D341Med (cell line): ENCODE measurements around the gene PEAR1.
"Not testable (repeated sequence)": the region's sequence is repeated elsewhere in the genome, so short reads cannot be mapped to it uniquely, and the experiment has no call there.

Experiments used
- DNase-seq: peaks from one replicate; pipeline ENCODE4 v3.0.0; 2012; ENCODE audit warnings: low spot score

PEAR1 gene

DNA sequence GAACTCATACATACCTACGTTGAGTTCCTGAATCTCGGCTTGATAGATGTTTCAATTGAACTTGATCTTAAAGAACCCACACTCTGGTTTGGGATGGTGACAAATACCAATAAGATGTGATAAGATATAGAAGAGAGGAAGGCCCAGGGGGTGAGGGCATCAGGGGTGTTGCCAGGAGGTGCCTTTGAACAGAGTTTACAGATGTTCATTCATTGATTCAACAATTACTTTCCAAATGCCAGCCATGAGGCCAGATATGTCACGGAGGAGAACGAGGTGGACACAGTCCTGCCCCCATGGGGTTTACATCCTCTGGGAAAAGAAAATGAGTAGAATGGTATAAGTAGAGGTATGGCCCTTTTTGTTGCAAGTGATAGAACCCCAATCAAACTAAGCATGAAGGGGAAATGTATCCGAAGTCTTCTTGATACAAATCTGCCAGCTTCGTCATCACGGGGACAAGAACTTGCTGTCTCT lies 27.6 kb downstream of the PEAR1 start:
- DNase-seq: no peak

DNA sequence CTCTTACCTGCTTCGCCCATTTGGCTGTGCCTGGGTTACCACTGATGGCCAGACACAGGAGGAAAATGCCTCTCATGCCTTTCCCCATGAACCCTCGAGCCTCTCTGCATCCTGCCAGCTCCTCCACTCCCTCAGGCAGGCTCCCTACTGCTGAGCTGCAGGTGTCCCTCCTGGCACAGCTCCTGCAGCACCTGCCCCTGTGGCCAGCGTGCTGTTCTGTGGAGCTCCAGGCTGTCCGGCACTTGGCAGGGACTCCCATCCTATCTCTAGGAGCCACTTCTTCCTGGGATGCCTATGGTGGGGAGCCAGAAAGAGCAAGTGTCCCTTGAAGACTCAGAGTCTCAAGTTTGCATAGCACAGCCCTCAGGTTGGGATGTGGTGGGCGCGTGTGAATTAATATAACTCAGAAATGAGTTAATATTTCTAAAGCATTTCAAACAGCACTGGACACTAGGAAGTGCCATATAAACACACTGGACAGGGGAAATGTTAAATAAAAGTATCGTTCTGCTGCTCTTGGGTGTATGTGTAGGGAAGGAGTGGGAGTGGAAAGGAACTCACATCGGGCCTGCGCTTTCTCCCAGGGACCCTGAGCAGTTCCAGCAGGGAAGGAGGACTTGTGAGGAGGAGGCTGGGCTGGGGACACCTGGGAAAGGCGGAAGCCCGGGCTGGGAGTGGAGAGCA lies 29.6 kb downstream of the PEAR1 start:
- DNase-seq: no peak

DNA sequence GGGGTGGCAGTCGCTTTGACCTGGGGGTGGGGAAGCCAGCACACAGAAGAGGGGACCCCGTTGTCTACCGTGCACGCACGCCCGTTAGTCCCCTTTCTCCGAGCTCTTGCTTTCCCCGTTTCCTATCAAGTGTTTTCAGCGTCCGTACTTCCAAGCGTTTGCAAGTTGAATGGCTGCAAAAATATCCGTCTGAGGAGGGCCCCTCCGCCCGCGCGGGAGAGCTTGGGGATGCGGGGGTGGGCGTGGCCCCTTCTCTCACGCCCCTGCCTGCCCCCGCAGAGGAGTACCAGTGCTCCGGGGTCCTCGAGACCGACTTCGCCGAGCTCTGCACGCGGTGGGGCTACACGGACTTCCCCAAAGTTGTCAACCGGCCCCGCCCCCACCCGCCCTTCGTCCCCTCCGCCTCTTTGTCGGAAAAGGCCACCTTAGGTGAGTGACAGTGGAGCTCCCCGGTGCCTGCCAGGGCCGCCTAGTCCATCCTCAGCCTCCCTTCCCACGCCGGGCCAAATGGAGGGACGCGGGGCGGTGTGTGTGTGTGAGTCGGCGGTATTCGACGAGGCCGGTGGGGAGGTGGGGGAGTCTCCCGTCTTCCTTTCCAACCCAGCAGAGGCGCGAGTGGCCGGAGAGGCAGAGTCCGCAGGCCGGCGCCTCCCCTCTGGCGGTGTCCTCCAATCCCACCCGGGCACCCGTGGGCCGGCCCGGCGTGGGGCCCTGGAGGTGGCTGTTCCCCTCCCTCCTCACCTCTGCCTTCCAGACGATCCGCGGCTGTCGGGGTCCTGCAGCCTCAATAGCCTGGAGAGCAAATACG lies 30.4 kb downstream of the PEAR1 start:
- DNase-seq: no peak

DNA sequence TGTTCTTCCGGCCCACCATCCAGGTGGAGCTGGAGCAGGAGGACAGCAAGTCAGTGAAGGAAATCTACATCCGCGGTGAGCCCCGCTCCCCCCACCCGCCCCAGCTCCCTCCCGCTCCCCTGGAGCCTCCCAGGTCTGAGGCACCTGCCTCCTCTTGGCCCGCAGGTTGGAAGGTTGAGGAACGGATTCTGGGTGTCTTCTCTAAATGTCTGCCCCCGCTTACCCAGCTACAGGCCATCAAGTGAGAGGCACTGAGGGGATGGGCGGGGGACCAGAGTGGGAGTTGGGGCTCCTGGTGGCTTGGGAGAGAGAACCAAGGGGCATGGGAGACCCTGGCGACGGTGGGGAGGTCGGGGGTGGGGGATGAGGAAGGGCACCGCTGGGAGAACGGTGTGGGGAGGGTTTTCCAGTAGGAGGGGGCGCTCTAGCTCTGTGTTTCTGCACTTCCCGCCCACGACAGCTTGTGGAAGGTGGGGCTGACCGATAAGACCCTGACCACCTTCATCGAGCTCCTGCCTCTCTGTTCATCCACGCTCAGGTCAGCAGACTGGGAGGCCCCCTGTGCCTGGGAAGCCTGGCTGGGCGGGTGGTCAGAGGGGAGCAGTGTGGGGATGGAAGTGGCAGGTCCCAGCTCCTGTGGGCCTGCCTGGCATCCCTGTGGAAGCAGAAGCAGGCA lies 31.1 kb downstream of the PEAR1 start:
- DNase-seq: no peak

DNA sequence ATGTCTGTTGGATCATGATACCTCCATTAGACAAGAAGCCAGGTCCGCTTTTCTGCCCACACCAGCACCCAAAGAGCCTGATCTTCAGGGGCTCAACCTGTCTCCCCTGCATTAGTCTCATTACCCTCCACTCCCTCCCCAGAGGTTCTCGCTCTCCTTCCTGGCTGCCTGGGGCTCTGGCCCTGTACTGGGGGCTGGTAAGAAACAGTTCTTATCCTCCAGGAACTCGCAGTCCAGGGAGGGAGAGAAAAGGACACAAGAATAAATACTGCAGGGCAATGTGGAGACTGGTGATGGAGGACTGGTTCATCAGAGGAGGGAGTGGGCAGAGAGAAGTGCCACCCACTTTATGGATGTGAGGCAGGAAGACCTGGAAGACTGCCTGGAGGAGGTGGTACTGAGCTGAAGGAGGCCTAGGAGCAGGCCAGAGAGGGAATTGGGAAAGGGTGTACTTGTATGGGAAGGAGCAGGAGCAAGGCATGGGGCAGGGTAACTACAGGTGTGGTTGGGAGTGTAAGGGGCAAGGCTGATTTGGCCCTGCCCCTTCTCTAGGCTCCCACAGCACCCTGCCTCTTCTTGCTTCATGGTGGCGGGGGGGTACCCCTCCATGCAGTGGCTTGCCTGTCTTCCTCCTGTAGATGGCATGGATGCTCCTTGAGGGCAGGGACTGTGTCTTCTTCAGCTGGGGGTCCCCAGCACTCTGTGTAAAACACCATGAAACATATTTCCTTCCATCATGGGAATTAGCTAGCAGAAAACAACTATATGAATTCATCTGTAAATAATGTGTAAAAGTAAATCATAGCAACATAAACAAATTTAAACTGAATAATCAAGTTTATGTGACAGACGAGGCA lies 31.9 kb downstream of the PEAR1 start:
- DNase-seq: no peak

DNA sequence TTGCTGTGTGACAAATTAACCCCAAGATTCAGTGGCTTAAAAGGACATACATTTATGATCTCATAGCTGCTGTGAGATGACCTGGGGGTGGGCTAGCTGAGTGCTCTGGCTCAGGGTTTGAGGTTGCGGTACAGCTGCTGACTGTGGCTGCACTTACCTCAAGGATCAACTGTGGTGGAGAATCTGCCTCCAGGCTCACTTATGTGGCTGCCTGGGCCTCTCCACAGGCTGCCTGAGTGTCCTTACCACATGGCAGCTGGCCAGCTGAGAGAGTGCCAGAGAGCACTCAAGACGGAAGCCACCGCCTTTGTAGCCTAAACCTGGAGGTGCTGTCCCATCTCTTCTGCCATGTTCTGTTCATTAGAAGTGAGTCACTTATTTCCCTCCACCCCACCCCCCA lies 32.7 kb downstream of the PEAR1 start:
- no peak for DNase-seq

DNA sequence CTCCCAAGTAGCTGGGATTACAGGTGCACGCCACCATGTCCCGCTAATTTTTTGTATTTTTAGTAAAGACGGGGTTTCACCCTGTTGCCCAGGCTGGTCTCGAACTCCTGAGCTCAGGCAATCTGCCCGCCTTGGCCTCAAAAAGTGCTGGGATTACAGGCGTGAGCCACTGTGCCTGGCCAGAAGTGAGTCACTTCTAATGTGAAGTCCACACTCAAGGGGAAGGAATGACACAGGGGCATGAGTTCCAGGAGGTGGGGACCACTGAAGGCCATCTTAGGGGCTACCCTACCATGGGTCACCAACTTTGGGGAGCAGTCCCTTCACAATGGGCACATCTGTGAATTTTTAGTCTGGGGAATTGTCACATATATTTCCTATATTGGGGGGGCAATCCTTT lies 33.2 kb downstream of the PEAR1 start:
- DNase-seq: not testable (repeated sequence)

DNA sequence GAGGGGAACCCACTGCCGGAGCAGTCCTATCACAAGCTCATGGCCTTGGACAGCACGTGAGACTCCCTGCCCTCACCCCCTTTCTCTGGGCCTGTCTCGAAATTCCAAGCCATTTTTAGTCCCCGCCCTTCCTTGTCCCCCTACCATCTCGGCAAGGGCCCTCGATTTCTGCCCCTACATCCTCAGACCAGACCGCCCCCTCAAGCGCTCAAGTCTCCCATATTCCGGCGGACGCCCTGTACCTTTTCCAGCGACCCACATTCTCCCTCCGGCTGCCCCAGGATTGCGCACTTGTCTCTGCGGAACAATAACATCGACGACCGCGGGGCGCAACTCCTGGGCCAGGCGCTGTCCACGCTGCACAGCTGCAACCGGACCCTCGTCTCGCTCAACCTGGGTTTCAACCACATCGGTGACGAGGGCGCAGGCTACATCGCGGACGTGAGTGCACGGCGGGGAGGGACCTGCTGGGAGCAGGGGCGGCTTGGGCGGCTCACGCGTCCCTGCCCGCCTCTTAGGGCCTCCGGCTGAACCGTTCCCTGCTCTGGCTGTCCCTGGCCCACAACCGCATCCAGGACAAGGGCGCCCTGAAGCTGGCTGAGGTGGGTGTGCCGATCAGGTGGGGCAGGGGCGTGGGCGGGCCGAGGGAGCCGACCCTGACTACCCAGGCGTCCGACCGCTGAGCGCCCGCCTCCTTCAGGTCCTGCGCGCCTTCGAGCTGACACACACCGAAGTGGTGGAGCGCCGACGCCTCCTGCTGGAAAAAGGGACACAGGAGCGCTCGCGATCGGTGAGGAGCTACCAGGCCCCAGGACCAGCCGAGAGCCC lies 33.9 kb downstream of the PEAR1 start:
- peak; percentile 91 for DNase-seq

DNA sequence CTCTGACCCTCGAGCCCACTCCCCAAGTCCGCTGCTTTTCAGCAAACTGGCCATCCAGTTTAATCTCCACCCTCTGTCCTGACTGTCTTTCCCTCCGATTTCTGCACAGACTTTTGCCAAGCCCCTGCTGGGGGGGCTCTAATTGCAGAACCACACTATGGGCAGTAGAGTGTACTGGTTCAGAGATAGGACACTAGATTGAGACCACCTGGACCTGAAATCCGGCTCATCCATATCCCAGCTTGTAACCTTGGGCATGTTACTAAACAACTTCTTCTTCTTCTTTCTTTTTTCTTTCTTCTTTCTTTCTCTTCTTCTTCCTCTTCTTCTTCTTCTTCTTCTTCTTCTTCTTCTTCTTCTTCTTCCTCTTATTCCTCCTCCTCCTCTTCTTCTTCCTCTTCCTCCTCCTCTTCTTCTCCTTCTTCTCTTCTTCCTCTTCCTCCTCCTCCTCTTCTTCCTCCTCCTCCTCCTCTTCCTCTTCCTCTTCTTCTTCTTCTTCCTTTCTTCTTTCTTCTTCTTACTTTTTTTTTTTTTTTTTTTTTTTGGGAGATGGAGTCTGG lies 34.6 kb downstream of the PEAR1 start:
- DNase-seq: no peak

DNA sequence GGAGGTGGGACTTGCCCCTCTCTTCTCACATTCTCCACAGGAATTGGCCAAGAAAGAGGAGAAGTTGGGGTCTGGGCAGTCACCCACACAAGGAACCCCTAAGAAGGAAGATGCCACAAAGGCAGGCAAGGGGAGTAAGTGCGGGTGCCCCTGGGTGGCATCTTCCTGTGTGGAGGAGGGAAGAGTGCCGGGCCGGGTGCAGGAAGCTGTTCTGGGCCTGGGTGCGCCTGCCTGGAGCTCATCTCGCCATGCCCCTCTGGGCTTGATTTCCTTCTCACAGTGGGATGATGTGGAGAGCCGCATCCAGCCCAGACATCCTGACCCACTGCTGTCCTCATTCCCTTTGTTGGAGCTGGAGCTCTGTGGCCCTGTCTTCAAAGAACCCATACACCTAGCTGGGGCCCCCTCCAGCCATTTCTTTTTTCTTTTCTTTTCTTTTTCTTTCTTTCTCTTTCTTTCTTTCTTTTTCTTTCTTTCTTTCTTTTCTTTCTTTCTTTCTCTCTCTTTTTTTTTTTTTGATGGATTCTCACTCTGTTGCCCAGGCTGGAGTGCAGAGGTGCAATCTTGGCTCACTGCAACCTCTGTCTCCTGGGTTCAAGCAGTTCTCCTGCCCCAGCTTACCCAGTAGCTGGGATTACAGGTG lies 36.2 kb downstream of the PEAR1 start:
- DNase-seq: no peak

DNA sequence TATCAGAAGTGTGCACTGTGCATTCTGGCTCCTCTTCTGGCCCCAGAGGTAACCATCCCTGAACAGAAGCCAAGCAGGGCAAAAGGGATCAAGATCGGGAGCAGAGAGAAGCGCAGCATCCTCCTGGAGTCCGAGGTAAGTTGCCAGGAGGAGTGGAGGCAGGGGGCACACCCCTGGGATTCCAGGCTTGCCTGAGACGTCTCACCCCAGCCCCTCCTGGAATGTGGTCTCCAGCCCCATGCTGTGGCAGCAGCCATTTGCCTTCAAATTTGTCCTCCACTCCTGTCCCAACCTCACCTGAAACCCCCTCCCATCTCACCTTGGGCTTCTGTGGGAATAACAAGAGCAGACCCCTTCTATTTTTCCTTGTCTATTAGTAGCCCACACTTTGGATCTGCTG lies 37.0 kb downstream of the PEAR1 start:
- DNase-seq: no peak

DNA sequence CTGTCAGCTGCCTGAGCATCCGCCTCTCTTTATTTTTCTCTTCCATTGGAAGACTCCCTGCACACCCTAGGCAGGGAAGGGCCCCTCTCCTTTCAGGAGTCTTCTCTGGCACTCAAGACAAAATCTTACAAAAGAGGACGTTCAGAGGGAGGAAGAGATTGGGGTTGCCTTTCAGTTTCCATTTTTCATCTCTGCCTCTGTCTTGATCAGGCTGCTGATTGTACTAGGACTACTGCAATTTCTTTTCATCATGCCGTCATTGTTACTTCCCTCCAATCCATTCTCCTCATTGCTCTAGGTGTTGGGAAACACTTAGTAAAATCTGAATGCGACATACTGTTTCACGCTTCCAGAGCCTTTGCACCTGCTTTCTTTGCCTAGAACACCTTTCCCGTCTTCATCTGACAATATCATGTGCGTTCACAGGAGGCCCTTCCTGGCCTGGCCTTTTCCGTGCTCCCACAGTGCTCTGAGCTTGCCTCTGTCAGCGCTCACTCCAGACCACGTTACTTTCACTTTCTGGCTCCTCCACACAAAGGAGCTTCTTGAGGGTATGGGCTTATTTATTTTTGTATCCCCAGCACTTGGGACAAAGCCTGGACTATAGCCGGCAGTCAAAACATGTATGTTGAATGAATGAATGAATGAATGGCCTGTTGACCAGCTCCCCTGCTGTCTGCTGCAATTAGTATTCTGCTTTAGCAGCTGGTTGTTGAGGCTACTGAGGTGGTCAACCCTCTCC lies 37.9 kb downstream of the PEAR1 start:
- no peak for DNase-seq

DNA sequence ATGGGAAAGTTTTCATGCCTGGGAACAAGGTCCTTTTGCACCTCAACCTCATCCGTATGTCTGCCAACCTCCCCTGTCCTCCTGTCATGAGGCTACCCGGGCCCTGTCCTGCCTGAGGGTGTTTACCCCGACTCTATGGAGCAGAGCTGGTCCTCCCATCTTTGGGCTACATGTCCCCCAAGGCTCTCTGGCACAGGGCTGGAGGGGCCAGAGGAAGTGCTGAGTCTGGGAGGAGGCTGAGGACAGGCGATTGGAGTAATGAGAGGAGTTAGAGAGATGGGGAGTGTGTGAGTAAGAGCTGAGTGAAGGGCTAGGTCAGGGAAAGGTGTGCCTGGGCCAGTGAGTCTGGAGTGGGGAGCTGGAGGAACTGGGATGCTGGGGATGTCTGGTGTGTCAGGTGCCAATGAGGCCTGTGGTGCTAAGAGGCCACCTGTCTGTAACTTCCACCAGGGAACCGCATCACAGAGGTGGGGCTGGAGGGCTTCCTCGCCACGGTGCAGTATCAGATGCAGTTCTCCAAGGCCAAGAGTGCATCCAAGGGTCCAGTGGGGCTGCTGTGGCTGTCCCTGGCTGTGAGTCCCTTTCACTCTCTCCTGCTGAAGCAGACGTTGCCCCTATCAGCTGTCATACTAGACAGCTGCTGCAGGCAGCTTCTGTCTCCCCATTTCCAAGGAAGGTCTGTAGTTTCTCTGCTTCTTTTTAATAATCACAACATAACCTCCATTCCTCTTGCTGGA lies 38.6 kb downstream of the PEAR1 start:
- DNase-seq: no peak

DNA sequence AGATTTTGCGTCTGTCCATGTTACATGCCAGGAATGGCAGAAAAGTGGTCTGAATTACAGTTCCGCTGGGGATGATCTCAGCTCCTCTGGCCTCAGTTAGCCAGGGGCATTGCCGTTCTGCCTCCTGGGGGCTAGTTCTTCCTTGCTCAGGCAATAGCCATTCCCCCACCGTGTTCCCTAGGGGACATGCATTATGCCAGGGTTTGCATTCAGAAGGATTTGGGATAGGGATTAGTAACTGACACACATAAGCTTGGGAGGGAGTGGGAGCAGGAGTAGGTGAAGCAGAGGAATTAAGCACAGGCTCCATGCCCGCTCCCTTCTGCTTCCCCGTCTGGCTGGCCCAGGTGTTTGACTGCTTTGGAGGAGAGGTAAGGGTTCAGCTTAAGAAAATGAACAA lies 39.6 kb downstream of the PEAR1 start:
- peak; percentile 88 for DNase-seq

DNA sequence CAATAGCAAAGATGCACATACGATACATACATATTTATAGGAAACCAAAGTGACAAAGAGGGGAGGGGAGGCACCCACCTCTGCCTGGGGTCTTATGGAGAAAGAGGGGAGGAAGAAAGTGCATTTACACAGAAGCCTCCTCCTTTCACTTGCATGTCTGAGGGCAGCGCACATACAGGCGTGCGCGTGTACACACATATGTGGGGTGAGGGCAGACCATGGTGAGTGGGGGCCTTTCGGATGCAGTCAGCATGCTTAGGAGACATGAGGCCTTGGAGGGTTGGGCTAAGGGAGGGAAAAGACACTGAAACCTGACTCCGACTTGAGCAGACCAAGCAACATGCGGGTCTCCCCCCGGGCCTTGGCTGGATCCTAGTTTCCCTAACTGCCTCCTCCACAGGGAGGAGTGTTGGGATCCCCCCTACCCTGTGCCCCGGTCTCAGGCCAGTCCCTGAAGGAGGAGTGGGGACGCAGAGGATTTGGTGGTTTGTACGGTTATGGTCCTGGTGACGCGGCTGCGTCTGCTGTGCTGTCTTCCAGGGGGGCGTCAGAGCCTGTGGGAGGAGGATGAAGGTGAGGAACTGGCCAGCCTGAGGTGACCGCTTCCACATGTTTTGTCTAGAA lies 42.1 kb downstream of the PEAR1 start:
- no peak for DNase-seq

DNA sequence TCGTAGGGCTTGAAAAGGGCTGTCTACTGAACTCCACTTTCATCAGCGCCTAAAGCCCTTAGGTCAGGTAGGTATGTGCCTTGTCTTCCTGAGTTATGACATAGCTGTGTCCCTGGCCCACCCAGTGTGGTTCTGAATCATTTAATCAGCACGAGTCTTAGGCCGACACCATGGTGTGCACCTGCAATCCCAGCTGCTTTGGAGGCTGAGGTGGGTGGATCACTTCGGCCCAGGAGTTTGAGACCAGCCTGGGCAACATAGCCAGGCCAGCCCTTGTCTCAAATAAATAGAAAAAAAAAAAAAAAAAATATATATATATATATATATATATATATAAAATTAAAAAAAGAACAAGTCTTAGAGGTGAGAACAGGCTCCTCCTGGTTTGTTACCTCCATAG lies 42.7 kb downstream of the PEAR1 start:
- no peak for DNase-seq

DNA sequence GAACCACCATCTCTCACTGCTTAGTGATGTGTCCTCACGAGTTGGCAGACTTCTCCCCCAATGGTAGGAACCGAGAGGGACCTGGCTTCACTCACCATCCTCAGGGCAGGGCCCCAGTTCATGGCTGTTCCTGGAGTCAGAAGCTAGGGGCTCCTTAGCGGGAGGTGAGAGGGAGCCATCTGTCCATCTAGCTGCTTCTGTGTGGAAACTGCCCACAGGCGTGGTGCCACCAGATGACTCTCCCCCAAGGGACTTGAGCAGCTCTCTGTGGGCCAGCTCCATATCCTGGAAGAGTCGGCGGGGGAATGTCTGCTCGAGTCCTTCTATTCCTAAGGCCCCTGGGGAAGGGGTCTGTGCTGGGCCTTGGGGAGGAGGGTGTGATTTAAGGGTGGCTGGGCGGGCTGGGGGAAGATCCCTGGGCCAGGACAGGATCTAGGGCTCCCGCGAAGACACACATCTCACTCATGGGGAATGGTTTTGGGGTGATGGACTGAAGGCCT lies 43.3 kb downstream of the PEAR1 start:
- no peak for DNase-seq

DNA sequence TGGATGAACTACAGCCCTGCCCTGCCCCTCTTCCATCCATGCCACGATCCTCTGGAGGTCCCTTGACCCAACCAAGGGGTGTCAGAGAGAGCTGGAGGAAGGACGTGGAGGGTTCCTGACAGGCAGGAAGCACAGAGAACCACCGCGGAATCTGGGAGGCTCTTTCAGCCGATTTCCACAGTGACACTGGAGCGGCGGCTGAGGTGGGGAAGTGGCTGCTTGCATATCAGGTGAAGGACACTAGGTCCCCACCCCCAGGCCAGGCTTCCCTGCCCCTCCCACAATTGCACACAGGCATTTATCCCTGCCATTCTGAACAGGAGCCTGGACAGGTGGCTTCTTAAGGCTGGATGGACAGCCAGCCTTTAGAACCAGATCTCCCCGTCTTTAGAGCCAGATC lies 44.4 kb downstream of the PEAR1 start:
- DNase-seq: no peak
